ENCODE measurements around the gene UFL1. TPM values are rescaled to one million over a fixed set of nuclear protein-coding genes. Genes with fewer than 3 reads are reported as not detected.
A peak's percentile ranks its signal among the peaks of the same experiment; 100 is the strongest.

UFL1 gene
- total RNA-seq, 3 donors from 2014 or later (not counting 1 experiment from before 2014, with no cell fraction given) = 18.4 to 20.7 (median 19.0) TPM

- H3K27me3 Mint-ChIP-seq (ENCODE audit: low read depth in 2 of 2) = no peaks in the 10 kb centered on the region
- H3K4me3 Mint-ChIP-seq = no peak overlapping the region
- peak; percentile 69 to 73 (median 70) for ATAC-seq
- TF ChIP-seq CTCF (IDR thresholded peaks at IDR 0.05) = no peak
- H3K4me3 ChIP-seq (ENCODE audit: low read length) = no peak overlapping the region
- intact Hi-C loops (cut with micrococcal nuclease) = no loop called here
- H3K9me3 ChIP-seq (ENCODE audit: control insufficient read depth, insufficient read depth, low read length) = no peaks in the 10 kb centered on the region
- no peaks in the 10 kb centered on the region for H3K27me3 ChIP-seq (ENCODE audit: control insufficient read depth, insufficient read depth, low read length)
- peaks cover 23% of the 10 kb centered on the region for H3K36me3 Mint-ChIP-seq
- H3K9me3 Mint-ChIP-seq = peaks cover 9 to 13% of the 10 kb centered on the region in 2 donors
- 59% methylated on average over 5 of the region's 5 CpGs for WGBS (ENCODE audit: insufficient coverage)
- DNase-seq = peak in 1 of 2 donors; percentile 76
- H3K4me1 ChIP-seq (ENCODE audit: control insufficient read depth, insufficient read depth, low read length) = peaks cover 11% of the 10 kb centered on the region
- H3K36me3 ChIP-seq (ENCODE audit: control insufficient read depth, insufficient read depth, low read length) = no peaks in the 10 kb centered on the region
- no peak overlapping the region for H3K27ac ChIP-seq (ENCODE audit: low read length)
- peaks cover 30 to 32% of the 10 kb centered on the region in 2 donors for H3K4me1 Mint-ChIP-seq
- peak overlapping the region in 1 of 2 donors; percentile 7 for H3K27ac Mint-ChIP-seq
These were observed 21.8 kb upstream of the UFL1 start for GRCh38 chr6:96499781-96500180.

GRCh38 chr6:96502915-96503314, 18.7 kb upstream of the UFL1 start:
- no peak for ATAC-seq
- DNase-seq = no peak
- Histone ChIP-seq H3K4me1 (ENCODE audit: control insufficient read depth, insufficient read depth, low read length) (peaks cover 11% of the 10 kb centered on the region), H3K36me3 (ENCODE audit: control insufficient read depth, insufficient read depth, low read length) (no peaks in the 10 kb centered on the region), H3K4me3 (ENCODE audit: low read length) (no peak overlapping the region), H3K27ac (ENCODE audit: low read length) (no peak overlapping the region), H3K27me3 (ENCODE audit: control insufficient read depth, insufficient read depth, low read length) (no peaks in the 10 kb centered on the region), H3K9me3 (ENCODE audit: control insufficient read depth, insufficient read depth, low read length) (no peaks in the 10 kb centered on the region)
- Mint-ChIP-seq H3K4me1 (peaks cover 20 to 22% of the 10 kb centered on the region in 2 donors), H3K27ac (no peak overlapping the region), H3K9me3 (peaks cover 6 to 9% of the 10 kb centered on the region in 2 donors), H3K27me3 (ENCODE audit: low read depth in 2 of 2) (no peaks in the 10 kb centered on the region), H3K4me3 (no peak overlapping the region), H3K36me3 (peaks cover 6% of the 10 kb centered on the region)
- intact Hi-C loops (cut with micrococcal nuclease) = no loop called here
- WGBS (ENCODE audit: insufficient coverage) = 89% methylated on average over 1 of the region's 1 CpG
- no peak for TF ChIP-seq CTCF (IDR thresholded peaks at IDR 0.05)

GRCh38 chr6:96505363-96505762, 16.2 kb upstream of the UFL1 start:
- no peak overlapping the region for H3K27ac ChIP-seq (ENCODE audit: low read length)
- Mint-ChIP-seq H3K27me3 (ENCODE audit: low read depth in 2 of 2) (no peaks in the 10 kb centered on the region), H3K27ac (no peak overlapping the region), H3K36me3 (peaks cover 11% of the 10 kb centered on the region), H3K4me3 (no peak overlapping the region), H3K9me3 (peaks cover 6 to 12% of the 10 kb centered on the region in 2 donors), H3K4me1 (peaks cover 3% of the 10 kb centered on the region in 2 donors)
- WGBS (ENCODE audit: insufficient coverage) = 92% methylated on average over 1 of the region's 2 CpGs
- no peaks in the 10 kb centered on the region for H3K27me3 ChIP-seq (ENCODE audit: control insufficient read depth, insufficient read depth, low read length)
- DNase-seq = no peak
- ATAC-seq = no peak
- H3K4me3 ChIP-seq (ENCODE audit: low read length) = no peak overlapping the region
- TF ChIP-seq CTCF (IDR thresholded peaks at IDR 0.05) = no peak
- H3K4me1 ChIP-seq (ENCODE audit: control insufficient read depth, insufficient read depth, low read length) = peaks cover under 1% of the 10 kb centered on the region
- no peaks in the 10 kb centered on the region for H3K36me3 ChIP-seq (ENCODE audit: control insufficient read depth, insufficient read depth, low read length)
- peaks cover 3% of the 10 kb centered on the region for H3K9me3 ChIP-seq (ENCODE audit: control insufficient read depth, insufficient read depth, low read length)
- intact Hi-C loops (cut with micrococcal nuclease) = no loop called here

- H3K9me3 Mint-ChIP-seq = peaks cover 6 to 8% of the 10 kb centered on the region in 2 donors
- DNase-seq = no peak
- no peaks in the 10 kb centered on the region for H3K4me1 ChIP-seq (ENCODE audit: control insufficient read depth, insufficient read depth, low read length)
- no peak for ATAC-seq
- no peak overlapping the region for H3K4me3 ChIP-seq (ENCODE audit: low read length)
- H3K9me3 ChIP-seq (ENCODE audit: control insufficient read depth, insufficient read depth, low read length) = peaks cover 3% of the 10 kb centered on the region
- peaks cover 4% of the 10 kb centered on the region for H3K36me3 ChIP-seq (ENCODE audit: control insufficient read depth, insufficient read depth, low read length)
- WGBS (ENCODE audit: insufficient coverage) = 95% methylated on average over 2 of the region's 2 CpGs
- no peak overlapping the region for H3K27ac Mint-ChIP-seq
- TF ChIP-seq CTCF (IDR thresholded peaks at IDR 0.05) = no peak
- H3K27ac ChIP-seq (ENCODE audit: low read length) = no peak overlapping the region
- no peaks in the 10 kb centered on the region for H3K4me1 Mint-ChIP-seq
- intact Hi-C loops (cut with micrococcal nuclease) = no loop called here
- H3K27me3 Mint-ChIP-seq (ENCODE audit: low read depth in 2 of 2) = no peaks in the 10 kb centered on the region
- no peaks in the 10 kb centered on the region for H3K27me3 ChIP-seq (ENCODE audit: control insufficient read depth, insufficient read depth, low read length)
- no peak overlapping the region for H3K4me3 Mint-ChIP-seq
- H3K36me3 Mint-ChIP-seq = peaks cover 22% of the 10 kb centered on the region
These were observed 12.3 kb upstream of the UFL1 start for GRCh38 chr6:96509281-96509680.

Measured in natural killer cell (primary cell).